GM12875 (cell line): ENCODE measurements around the gene SMIM35.

Source experiments
- H3K4me3 ChIP-seq: one replicate; pipeline ENCODE4 v1.5.1; 2011; ENCODE audit warnings: low read depth, low read length, control low read depth
- CTCF ChIP-seq: IDR thresholded peaks from 2 replicates; pipeline ENCODE4 v1.5.1; 2011; ENCODE audit warnings: low read depth, mild to moderate bottlenecking, control low read depth, inconsistent platforms, low read length, moderate library complexity, borderline replicate concordance; ENCODE audit not compliant: insufficient read depth

Gene SMIM35

GRCh38 chr11:118090545-118091162, 3.9 kb upstream of the SMIM35 start:
- no peak overlapping the region for H3K4me3 ChIP-seq
- TF ChIP-seq CTCF = no peak

GRCh38 chr11:118088531-118088930, 1.8 kb upstream of the SMIM35 start:
- no peak for TF ChIP-seq CTCF
- no peak overlapping the region for H3K4me3 ChIP-seq

- TF ChIP-seq CTCF = no peak
These were observed 1.2 kb upstream of the SMIM35 start for GRCh38 chr11:118087931-118088330.

GRCh38 chr11:118084656-118085055, 2.1 kb downstream of the SMIM35 start:
- H3K4me3 ChIP-seq = no peak overlapping the region
- no peak for TF ChIP-seq CTCF

More at GRCh38 chr11:118087931-118088330, 1.2 kb upstream of the SMIM35 start:
- H3K4me3 ChIP-seq = no peak overlapping the region

- TF ChIP-seq CTCF = no peak
- no peak overlapping the region for H3K4me3 ChIP-seq
These were observed 2.5 kb downstream of the SMIM35 start for GRCh38 chr11:118084247-118084646.

- no peak overlapping the region for H3K4me3 ChIP-seq
- TF ChIP-seq CTCF = no peak
These were observed 3.7 kb downstream of the SMIM35 start for GRCh38 chr11:118082880-118083552.
